Neuronal stem cell (in vitro differentiated cells): Measurements from ENCODE around the gene PDE1A.

ENCODE experiments used
- DNase-seq: peaks from one replicate; pipeline ENCODE4 v3.0.0-alpha.2; 2013; ENCODE audit warnings: low spot score
- H2AFZ ChIP-seq: one replicate; pipeline ENCODE4 v1.6.1; 2013; ENCODE audit warnings: mild to moderate bottlenecking, low read length, inconsistent platforms
- H2AK5ac ChIP-seq: 2 replicates; pipeline ENCODE4 v1.6.1; 2013; ENCODE audit warnings: low read depth, mild to moderate bottlenecking, inconsistent platforms, low read length, moderate library complexity, mixed read lengths
- H2BK120ac ChIP-seq: 2 replicates; pipeline ENCODE4 v1.6.1; 2013; ENCODE audit warnings: low read depth, mild to moderate bottlenecking, inconsistent platforms, low read length, moderate library complexity, mixed read lengths
- H2BK12ac ChIP-seq: one replicate; pipeline ENCODE4 v1.6.1; 2013; ENCODE audit warnings: low read length, inconsistent platforms
- H2BK15ac ChIP-seq: 2 replicates; pipeline ENCODE4 v1.6.1; 2013; ENCODE audit warnings: mild to moderate bottlenecking, low read length, inconsistent platforms, mixed read lengths
- H2BK5ac ChIP-seq: one replicate; pipeline ENCODE4 v1.6.1; 2013; ENCODE audit warnings: inconsistent platforms, mild to moderate bottlenecking, low read length, moderate library complexity
- H3K14ac ChIP-seq: one replicate; pipeline ENCODE4 v1.6.1; 2013; ENCODE audit warnings: low read length, inconsistent platforms
- H3K18ac ChIP-seq: 2 replicates; pipeline ENCODE4 v1.6.1; 2013; ENCODE audit warnings: low read length, inconsistent platforms
- H3K23ac ChIP-seq: 2 replicates; pipeline ENCODE4 v1.6.1; 2013; ENCODE audit warnings: low read depth, mild to moderate bottlenecking, mixed read lengths, low read length, inconsistent platforms; ENCODE audit not compliant: poor library complexity
- H3K27ac ChIP-seq: replicated peaks from 3 replicates; pipeline ENCODE4 v1.5.1; 2013; ENCODE audit warnings: low read length, inconsistent platforms
- H3K27me3 ChIP-seq, 3 experiments: 2 replicates each; pipeline ENCODE4 v1.6.1; 2013; ENCODE audit warnings: low read length in 3 of 3, mild to moderate bottlenecking in 2 of 3, inconsistent platforms in 1 of 3, low read depth in 1 of 3, mixed read lengths in 1 of 3, moderate library complexity in 1 of 3; ENCODE audit not compliant: control insufficient read depth in 3 of 3, insufficient read depth in 3 of 3
- H3K36me3 ChIP-seq, 2 donors: replicated peaks in 1 of 2; 2 replicates each; pipeline ENCODE4 v1.6.1; 2013; ENCODE audit warnings: low read length in 2 of 2; ENCODE audit not compliant: control insufficient read depth in 2 of 2, insufficient read depth in 2 of 2
- H3K4ac ChIP-seq: 2 replicates; pipeline ENCODE4 v1.6.1; 2013; ENCODE audit warnings: inconsistent platforms, mild to moderate bottlenecking, low read length, moderate library complexity
- H3K4me1 ChIP-seq, 2 donors: 1 replicate in 1 of 2; 2 replicates in 1 of 2; pipeline ENCODE4 v1.6.1; 2013; ENCODE audit warnings: low read length in 2 of 2, low read depth in 1 of 2; ENCODE audit not compliant: control insufficient read depth in 2 of 2, insufficient read depth in 1 of 2
- H3K4me2 ChIP-seq: one replicate; pipeline ENCODE4 v1.6.1; 2013; ENCODE audit warnings: mild to moderate bottlenecking, low read length, inconsistent platforms; ENCODE audit not compliant: insufficient read depth, poor library complexity, severe bottlenecking
- H3K4me3 ChIP-seq, 2 donors: 2 replicates each; pipeline ENCODE4 v1.5.1; 2013; ENCODE audit warnings: low read length in 2 of 2, mild to moderate bottlenecking in 2 of 2, inconsistent platforms in 1 of 2, moderate library complexity in 1 of 2
- H3K79me1 ChIP-seq: one replicate; pipeline ENCODE4 v1.6.1; 2013; ENCODE audit warnings: low read depth, mild to moderate bottlenecking, inconsistent platforms, low read length, moderate library complexity
- H3K9ac ChIP-seq: one replicate; pipeline ENCODE4 v1.6.1; 2013; ENCODE audit warnings: mild to moderate bottlenecking, low read depth, low read length, inconsistent platforms; ENCODE audit not compliant: poor library complexity
- H3K9me3 ChIP-seq, 2 donors: replicated peaks in 1 of 2; 2 replicates each; pipeline versions ENCODE3 to v1.6.1; 2013; ENCODE audit warnings: low read length in 2 of 2, mild to moderate bottlenecking in 2 of 2, inconsistent platforms in 1 of 2, low read depth in 1 of 2, mixed read lengths in 1 of 2, moderate library complexity in 1 of 2; ENCODE audit not compliant: control insufficient read depth in 2 of 2, insufficient read depth in 1 of 2
- H4K8ac ChIP-seq: one replicate; pipeline ENCODE4 v1.6.1; 2013; ENCODE audit warnings: low read depth, mild to moderate bottlenecking, inconsistent platforms, low read length, moderate library complexity
- H4K91ac ChIP-seq: one replicate; pipeline ENCODE4 v1.6.1; 2013; ENCODE audit warnings: low read length, low read depth, mild to moderate bottlenecking, inconsistent platforms; ENCODE audit not compliant: poor library complexity
- WGBS, 2 donors: extraction: QIAGEN DNeasy Blood & Tissue Kit; methylation state at CpG; one replicate each; pipeline ENCODE4 v1.1.7; 2013; ENCODE audit warnings: missing lambda C conversion rate in 2 of 2, mixed read lengths in 1 of 2; ENCODE audit not compliant: insufficient read length in 2 of 2, insufficient replicate concordance in 1 of 2; ENCODE audit errors: extremely low coverage in 2 of 2; 5-methylcytosine and 5-hydroxymethylcytosine counted together

The PDE1A gene

DNA sequence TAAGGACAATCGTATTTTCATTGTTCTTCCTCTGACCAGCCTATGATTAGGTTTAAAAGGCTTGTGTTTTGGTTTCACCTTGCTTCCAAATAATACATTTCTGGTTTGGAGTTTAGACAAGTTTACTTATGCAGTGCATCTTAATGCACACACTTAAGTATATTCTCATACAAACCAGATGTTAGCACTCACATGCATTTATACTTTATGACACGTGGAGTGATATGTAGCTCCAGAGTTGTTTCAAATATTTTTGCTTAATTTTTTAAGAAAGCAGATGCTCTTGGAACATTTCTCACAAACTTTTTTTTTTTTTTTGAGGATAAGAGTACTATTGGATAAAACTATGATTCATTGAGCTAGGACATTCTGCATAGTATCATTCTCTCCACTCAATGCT lies 109.9 kb downstream of the PDE1A start:
- no peak overlapping the region for H2AFZ ChIP-seq
- H4K91ac ChIP-seq, result no peak overlapping the region
- DNase-seq, result no peak
- no peak overlapping the region for H3K9ac ChIP-seq
- H3K4me2 ChIP-seq, result no peak overlapping the region
- no peak overlapping the region for H2AK5ac ChIP-seq
- no peak overlapping the region for H2BK5ac ChIP-seq
- H3K18ac ChIP-seq, result no peak overlapping the region
- no peak overlapping the region for H3K23ac ChIP-seq
- H3K4me1 ChIP-seq, result no peaks in the 10 kb centered on the region
- peaks cover 0 to 5% of the 10 kb centered on the region in 2 donors for H3K9me3 ChIP-seq
- H3K4me3 ChIP-seq, result no peak overlapping the region
- H3K4ac ChIP-seq, result no peak overlapping the region
- H4K8ac ChIP-seq, result no peak overlapping the region
- no peaks in the 10 kb centered on the region for H3K27me3 ChIP-seq
- H3K27ac ChIP-seq, result no peak overlapping the region
- no peak overlapping the region for H2BK12ac ChIP-seq
- H2BK15ac ChIP-seq, result no peak overlapping the region
- no peak overlapping the region for H3K14ac ChIP-seq
- no peaks in the 10 kb centered on the region for H3K36me3 ChIP-seq
- no CpG with 5 or more reads among the region's 2 CpGs for WGBS, 2 donors
- no peak overlapping the region for H2BK120ac ChIP-seq
- no peaks in the 10 kb centered on the region for H3K79me1 ChIP-seq

DNA sequence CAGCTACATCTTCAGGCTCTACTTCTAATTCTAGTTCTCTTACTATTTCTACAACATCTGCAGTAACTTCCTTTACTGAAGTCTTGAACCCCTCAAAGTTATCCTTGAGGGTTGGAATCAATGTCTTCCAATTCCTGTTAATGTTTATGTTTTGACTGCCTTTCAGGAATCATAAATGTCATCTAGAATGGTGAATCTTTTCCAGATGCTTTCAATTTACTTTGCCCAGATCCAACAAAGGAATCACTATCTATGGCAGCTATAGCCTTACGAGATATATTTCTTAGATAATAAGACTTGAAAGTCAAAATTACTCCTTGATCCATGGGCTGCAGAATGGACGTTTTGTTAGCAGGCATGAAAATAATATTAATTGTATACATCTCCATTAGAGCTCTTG lies 123.9 kb downstream of the PDE1A start:
- H3K14ac ChIP-seq, result no peak overlapping the region
- no peak overlapping the region for H2AK5ac ChIP-seq
- H3K9ac ChIP-seq, result no peak overlapping the region
- H4K8ac ChIP-seq, result no peak overlapping the region
- no peak for DNase-seq
- H2AFZ ChIP-seq, result no peak overlapping the region
- H3K18ac ChIP-seq, result no peak overlapping the region
- H2BK15ac ChIP-seq, result no peak overlapping the region
- H2BK5ac ChIP-seq, result no peak overlapping the region
- no peaks in the 10 kb centered on the region for H3K36me3 ChIP-seq
- no CpG with 5 or more reads among the region's 2 CpGs for WGBS, 2 donors
- no peak overlapping the region for H3K23ac ChIP-seq
- H3K9me3 ChIP-seq, result no peaks in the 10 kb centered on the region
- H3K4me3 ChIP-seq, result no peak overlapping the region
- no peaks in the 10 kb centered on the region for H3K79me1 ChIP-seq
- no peak overlapping the region for H3K4me2 ChIP-seq
- H2BK120ac ChIP-seq, result no peak overlapping the region
- H3K27me3 ChIP-seq, result no peaks in the 10 kb centered on the region
- H3K4ac ChIP-seq, result no peak overlapping the region
- no peak overlapping the region for H3K27ac ChIP-seq
- H2BK12ac ChIP-seq, result no peak overlapping the region
- H3K4me1 ChIP-seq, result no peaks in the 10 kb centered on the region
- no peak overlapping the region for H4K91ac ChIP-seq

DNA sequence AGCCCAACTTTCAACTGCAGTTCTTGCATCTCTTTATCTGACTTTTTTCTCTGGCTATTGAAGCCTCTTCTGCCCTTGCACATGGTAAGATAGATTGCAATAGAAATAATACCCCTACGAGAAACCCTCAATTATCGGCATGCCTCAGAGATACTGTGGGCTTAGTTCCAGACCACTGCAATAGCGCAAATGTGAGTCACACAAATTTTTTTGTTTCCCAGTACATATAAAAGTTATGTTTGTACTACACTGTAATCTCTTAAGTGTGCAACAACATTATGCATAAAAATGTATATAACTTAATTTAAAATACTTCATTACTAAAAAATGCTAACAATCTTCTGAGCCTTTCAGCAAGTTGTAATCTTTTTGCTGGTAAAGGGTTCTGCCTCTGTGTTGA lies 124.7 kb downstream of the PDE1A start:
- Histone ChIP-seq H2BK12ac (no peak overlapping the region), H3K27me3 (no peaks in the 10 kb centered on the region), H2AK5ac (no peak overlapping the region), H3K14ac (no peak overlapping the region), H2BK5ac (no peak overlapping the region), H3K36me3 (no peaks in the 10 kb centered on the region), H3K9ac (no peak overlapping the region), H3K9me3 (no peaks in the 10 kb centered on the region), H3K18ac (no peak overlapping the region), H3K4ac (no peak overlapping the region), H3K4me2 (no peak overlapping the region), H2AFZ (no peak overlapping the region), H3K4me3 (no peak overlapping the region), H4K91ac (no peak overlapping the region), H3K23ac (no peak overlapping the region), H3K79me1 (no peaks in the 10 kb centered on the region), H2BK15ac (no peak overlapping the region), H3K4me1 (no peaks in the 10 kb centered on the region), H3K27ac (no peak overlapping the region), H4K8ac (no peak overlapping the region), H2BK120ac (no peak overlapping the region)
- DNase-seq, result no peak
- WGBS, 2 donors, result no CpG with 5 or more reads among the region's 3 CpGs

DNA sequence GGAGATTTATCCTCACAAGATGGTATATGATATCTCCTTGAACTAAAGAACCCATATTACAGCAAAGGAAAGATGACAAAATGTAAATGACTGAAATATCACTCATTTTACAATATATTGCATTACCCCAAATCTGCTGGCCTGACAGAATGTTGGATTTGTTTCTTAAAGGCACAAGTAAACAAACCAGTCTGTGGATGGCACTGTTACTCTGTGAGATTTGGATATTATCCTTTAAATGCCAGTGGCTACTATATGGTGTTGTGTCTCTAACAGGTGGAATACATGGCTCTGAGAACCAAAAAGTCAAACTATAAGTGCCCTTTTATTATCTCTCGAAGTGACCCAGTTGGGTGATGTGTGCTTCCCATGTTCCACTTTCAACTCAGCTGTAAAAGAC lies 125.7 kb downstream of the PDE1A start:
- no CpG with 5 or more reads among the region's 1 CpG for WGBS, 2 donors
- Histone ChIP-seq H3K79me1 (no peaks in the 10 kb centered on the region), H2BK12ac (no peak overlapping the region), H3K4me2 (no peak overlapping the region), H3K4me3 (no peak overlapping the region), H3K18ac (no peak overlapping the region), H4K91ac (no peak overlapping the region), H3K36me3 (no peaks in the 10 kb centered on the region), H3K9me3 (no peaks in the 10 kb centered on the region), H2AK5ac (no peak overlapping the region), H3K9ac (no peak overlapping the region), H3K23ac (no peak overlapping the region), H2AFZ (no peak overlapping the region), H3K4ac (no peak overlapping the region), H3K14ac (no peak overlapping the region), H3K27me3 (no peaks in the 10 kb centered on the region), H2BK120ac (no peak overlapping the region), H3K4me1 (no peaks in the 10 kb centered on the region), H4K8ac (no peak overlapping the region), H2BK5ac (no peak overlapping the region), H3K27ac (no peak overlapping the region), H2BK15ac (no peak overlapping the region)
- no peak for DNase-seq
